ENCODE data around the gene GYG2.
"Not testable (repeated sequence)": the region's sequence is repeated elsewhere in the genome, so short reads cannot be mapped to it uniquely, and the experiment has no call there.

The GYG2 gene

GRCh38 chrX:2892816-2893215, 64.1 kb downstream of the GYG2 start:
- no peak for DNase-seq (ENCODE audit: low read depth, low spot score)
- no peak overlapping the region for H3K4me3 ChIP-seq (ENCODE audit: low read length)

- no peak for DNase-seq (ENCODE audit: low read depth, low spot score)
- no peak overlapping the region for H3K4me3 ChIP-seq (ENCODE audit: low read length)
Observed at GRCh38 chrX:2894885-2895292, 66.2 kb downstream of the GYG2 start.

- no peak for DNase-seq (ENCODE audit: low read depth, low spot score)
- no peak overlapping the region for H3K4me3 ChIP-seq (ENCODE audit: low read length)
Observed at GRCh38 chrX:2897311-2897689, 68.6 kb downstream of the GYG2 start.

- H3K4me3 ChIP-seq (ENCODE audit: low read length); DNase-seq (ENCODE audit: low read depth, low spot score): not testable (repeated sequence)
Observed at GRCh38 chrX:2897690-2898623, 69.2 kb downstream of the GYG2 start.

- DNase-seq (ENCODE audit: low read depth, low spot score), result no peak
- no peak overlapping the region for H3K4me3 ChIP-seq (ENCODE audit: low read length)
Observed at GRCh38 chrX:2898846-2899512, 70.2 kb downstream of the GYG2 start.

GRCh38 chrX:2901367-2902036, 72.8 kb downstream of the GYG2 start:
- DNase-seq (ENCODE audit: low read depth, low spot score), result no peak
- H3K4me3 ChIP-seq (ENCODE audit: low read length), result no peak overlapping the region

- no peak for DNase-seq (ENCODE audit: low read depth, low spot score)
- H3K4me3 ChIP-seq (ENCODE audit: low read length), result no peak overlapping the region
Observed at GRCh38 chrX:2902841-2903240, 74.1 kb downstream of the GYG2 start.

- no peak overlapping the region for H3K4me3 ChIP-seq (ENCODE audit: low read length)
- no peak for DNase-seq (ENCODE audit: low read depth, low spot score)
Observed at GRCh38 chrX:2903366-2903765, 74.6 kb downstream of the GYG2 start.

- no peak overlapping the region for H3K4me3 ChIP-seq (ENCODE audit: low read length)
- DNase-seq (ENCODE audit: low read depth, low spot score), result no peak
Observed at GRCh38 chrX:2907295-2907694, 78.6 kb downstream of the GYG2 start.

- no peak for DNase-seq (ENCODE audit: low read depth, low spot score)
- no peak overlapping the region for H3K4me3 ChIP-seq (ENCODE audit: low read length)
Observed at GRCh38 chrX:2908125-2908685, 79.5 kb downstream of the GYG2 start.

- DNase-seq (ENCODE audit: low read depth, low spot score), result no peak
Observed at GRCh38 chrX:2910109-2910508, 81.4 kb downstream of the GYG2 start.

GRCh38 chrX:2913118-2913517, 84.4 kb downstream of the GYG2 start:
- no peak for DNase-seq (ENCODE audit: low read depth, low spot score)
- H3K4me3 ChIP-seq (ENCODE audit: low read length), result no peak overlapping the region

More at GRCh38 chrX:2910109-2910508, 81.4 kb downstream of the GYG2 start:
- no peak overlapping the region for H3K4me3 ChIP-seq (ENCODE audit: low read length)

- no peak overlapping the region for H3K4me3 ChIP-seq (ENCODE audit: low read length)
- DNase-seq (ENCODE audit: low read depth, low spot score), result no peak
Observed at GRCh38 chrX:2917767-2918166, 89.0 kb downstream of the GYG2 start.

- DNase-seq (ENCODE audit: low read depth, low spot score), result no peak
- H3K4me3 ChIP-seq (ENCODE audit: low read length), result no peak overlapping the region
Observed at GRCh38 chrX:2921193-2921592, 92.5 kb downstream of the GYG2 start.

- DNase-seq (ENCODE audit: low read depth, low spot score), result no peak
- no peak overlapping the region for H3K4me3 ChIP-seq (ENCODE audit: low read length)
Observed at GRCh38 chrX:2921750-2922149, 93.0 kb downstream of the GYG2 start.

GRCh38 chrX:2924151-2924550, 95.4 kb downstream of the GYG2 start:
- DNase-seq (ENCODE audit: low read depth, low spot score), result no peak
- H3K4me3 ChIP-seq (ENCODE audit: low read length), result no peak overlapping the region

- not testable (repeated sequence) for DNase-seq (ENCODE audit: low read depth, low spot score); H3K4me3 ChIP-seq (ENCODE audit: low read length)
Observed at GRCh38 chrX:2926255-2926654, 97.5 kb downstream of the GYG2 start.

GRCh38 chrX:2926664-2927275, 98.0 kb downstream of the GYG2 start:
- no peak overlapping the region for H3K4me3 ChIP-seq (ENCODE audit: low read length)
- no peak for DNase-seq (ENCODE audit: low read depth, low spot score)

GRCh38 chrX:2928191-2928582, 99.5 kb downstream of the GYG2 start:
- H3K4me3 ChIP-seq (ENCODE audit: low read length), result no peak overlapping the region
- no peak for DNase-seq (ENCODE audit: low read depth, low spot score)
